ENCODE results near the gene RIBC1.
"Not testable (repeated sequence)": the region's sequence is repeated elsewhere in the genome, so short reads cannot be mapped to it uniquely, and the experiment has no call there.

RIBC1 gene

DNA sequence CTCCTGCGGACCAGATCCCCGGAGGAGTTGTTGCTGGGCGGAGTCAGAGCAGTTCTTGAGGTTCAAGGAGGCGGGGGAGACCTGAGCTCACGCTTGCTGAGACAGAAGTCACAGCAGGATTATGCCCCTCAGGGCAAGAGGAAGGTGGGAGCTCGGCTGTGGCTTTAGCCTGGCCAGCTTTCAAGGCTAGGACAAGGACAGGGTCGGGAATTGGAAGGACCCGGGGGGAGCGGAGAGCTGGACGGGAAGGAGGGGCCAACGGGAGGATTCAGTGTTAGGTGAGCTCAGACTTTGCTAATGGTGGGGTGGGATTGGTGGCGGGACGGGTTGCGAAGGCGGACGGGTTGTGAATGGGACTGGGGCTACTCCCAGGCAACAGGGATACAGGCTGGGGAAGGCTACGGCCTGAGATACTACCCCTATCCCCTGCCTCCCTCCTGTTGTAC is at the start of gene RIBC1:
Gene RIBC1, plus strand, starts transcription at position 13 of the 446 bp plus-strand sequence. CDS start 3,404 bp downstream, outside the sequence.
- no peak for DNase-seq (ENCODE audit: low read depth in 2 of 2)

GRCh38 chrX:53373307-53373706 is 49.4 kb upstream of the RIBC1 start:
- DNase-seq (ENCODE audit: low read depth in 2 of 2): no peak

GRCh38 chrX:53374222-53374820 is 48.4 kb upstream of the RIBC1 start:
- DNase-seq (ENCODE audit: low read depth in 2 of 2): no peak

DNA sequence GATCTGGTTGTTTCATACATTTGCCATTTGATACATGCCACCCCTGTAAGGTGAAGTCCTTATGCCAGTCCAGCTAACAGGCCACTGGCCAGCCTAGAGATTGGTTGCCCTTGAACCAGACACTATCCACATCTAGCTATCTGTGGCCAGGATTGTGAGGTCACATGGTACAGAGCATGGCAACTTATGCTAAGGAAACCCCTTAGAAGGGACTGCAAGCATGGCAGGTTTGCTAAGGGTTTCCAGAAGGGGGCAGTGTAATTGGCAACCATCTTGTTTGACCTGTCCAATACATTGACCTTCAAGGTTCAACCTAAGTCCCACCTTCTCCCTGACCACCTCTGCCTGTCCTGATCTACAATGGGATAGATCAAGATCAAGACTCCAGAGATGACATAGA is 47.8 kb upstream of the RIBC1 start:
- DNase-seq (ENCODE audit: low read depth in 2 of 2): no peak

GRCh38 chrX:53376888-53377287 is 45.8 kb upstream of the RIBC1 start:
- no peak for DNase-seq (ENCODE audit: low read depth in 2 of 2)

DNA sequence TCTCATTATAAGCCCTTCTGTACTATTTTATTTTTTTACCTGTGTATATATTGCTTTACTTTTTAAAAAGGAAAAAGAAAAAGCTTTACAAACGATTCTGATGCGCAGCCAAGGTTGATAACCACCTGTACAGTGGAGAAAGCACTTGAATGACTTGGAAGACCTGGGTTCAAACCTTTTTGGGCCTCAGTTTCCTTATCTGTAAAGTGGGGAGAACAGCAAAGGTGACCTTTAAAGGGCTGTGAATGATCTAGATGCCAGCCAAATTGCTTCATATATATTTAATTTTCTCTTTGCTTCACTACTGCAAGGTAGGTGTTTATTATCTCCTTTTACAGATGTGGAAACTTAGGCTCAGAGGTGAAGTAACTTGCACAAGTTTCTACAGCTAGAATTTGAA is 45.2 kb upstream of the RIBC1 start:
- DNase-seq (ENCODE audit: low read depth in 2 of 2): no peak

DNA sequence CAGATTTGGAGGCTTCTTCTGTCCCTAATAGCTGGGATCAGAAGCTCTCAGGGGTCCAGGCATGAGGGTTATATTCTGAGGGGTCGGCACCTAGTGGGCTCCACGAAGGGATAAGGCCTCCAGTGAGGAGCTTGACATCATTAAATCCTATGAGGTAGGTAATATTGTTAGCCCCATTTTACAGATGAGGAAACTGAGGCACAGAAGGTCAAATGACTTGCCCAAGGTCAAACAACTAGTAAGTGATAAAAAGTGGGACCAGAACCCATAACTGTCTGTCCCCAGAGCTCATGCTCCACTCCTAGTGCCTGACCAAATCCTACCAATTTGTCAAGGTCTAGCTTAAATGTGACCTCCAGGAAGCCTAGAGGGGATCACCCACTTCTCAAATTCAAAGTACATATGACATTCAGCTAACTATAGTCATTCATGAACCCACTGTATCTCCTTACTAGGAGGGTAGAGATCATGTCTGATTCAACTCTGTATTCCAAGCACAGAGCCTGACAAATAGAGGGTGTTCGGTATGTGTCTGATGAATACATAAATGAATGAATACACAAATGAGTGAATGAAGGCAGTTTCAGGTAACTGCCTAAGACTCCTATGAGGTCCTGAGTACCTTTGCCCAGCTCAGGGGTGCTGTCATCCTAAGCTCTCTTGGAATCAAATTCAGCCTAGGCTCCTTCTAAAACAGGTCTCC is 43.5 kb upstream of the RIBC1 start:
- DNase-seq (ENCODE audit: low read depth in 2 of 2): no peak

GRCh38 chrX:53379747-53380146 is 42.9 kb upstream of the RIBC1 start:
- DNase-seq (ENCODE audit: low read depth in 2 of 2): no peak

GRCh38 chrX:53383376-53384076 is 39.1 kb upstream of the RIBC1 start:
- DNase-seq (ENCODE audit: low read depth in 2 of 2): no peak

DNA sequence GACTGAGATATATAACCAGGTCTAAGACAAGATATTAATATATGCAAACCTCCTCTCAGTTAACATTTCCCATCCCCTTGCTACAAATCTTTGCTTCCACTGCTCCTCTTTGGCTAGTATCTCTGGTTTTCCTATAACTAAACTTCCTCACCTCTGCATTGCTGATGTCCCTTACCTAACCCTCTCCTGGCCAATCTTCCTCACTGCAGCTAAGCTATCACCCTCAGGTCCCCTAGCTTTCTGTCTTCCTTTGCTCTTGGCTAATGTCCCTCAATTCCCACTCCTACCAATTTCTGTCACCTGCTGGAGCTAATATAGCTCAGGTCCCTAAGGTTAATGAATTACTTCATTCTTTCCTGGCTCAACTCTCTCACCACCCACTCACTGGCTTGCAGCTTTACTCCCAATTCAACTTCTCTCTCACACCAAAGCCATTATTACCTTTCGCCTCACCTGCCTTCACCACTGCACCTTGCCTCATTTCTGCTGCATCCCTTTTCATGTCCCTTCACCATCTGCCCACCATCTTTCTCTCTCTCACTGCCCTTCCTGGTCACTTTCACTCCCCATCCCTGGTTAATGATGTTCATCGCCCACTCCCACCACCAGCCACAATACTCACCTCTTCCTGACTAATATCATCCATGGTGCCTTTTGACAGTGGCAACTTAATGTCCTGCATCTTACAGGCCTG is 26.9 kb upstream of the RIBC1 start:
- no peak for DNase-seq (ENCODE audit: low read depth in 2 of 2)

- DNase-seq (ENCODE audit: low read depth in 2 of 2): no peak
These were observed 24.5 kb upstream of the RIBC1 start for GRCh38 chrX:53398216-53398615.

- no peak for DNase-seq (ENCODE audit: low read depth in 2 of 2)
These were observed 19.1 kb upstream of the RIBC1 start for GRCh38 chrX:53403535-53403934.

GRCh38 chrX:53412446-53412845 is 10.2 kb upstream of the RIBC1 start:
- DNase-seq (ENCODE audit: low read depth in 2 of 2): no peak

DNA sequence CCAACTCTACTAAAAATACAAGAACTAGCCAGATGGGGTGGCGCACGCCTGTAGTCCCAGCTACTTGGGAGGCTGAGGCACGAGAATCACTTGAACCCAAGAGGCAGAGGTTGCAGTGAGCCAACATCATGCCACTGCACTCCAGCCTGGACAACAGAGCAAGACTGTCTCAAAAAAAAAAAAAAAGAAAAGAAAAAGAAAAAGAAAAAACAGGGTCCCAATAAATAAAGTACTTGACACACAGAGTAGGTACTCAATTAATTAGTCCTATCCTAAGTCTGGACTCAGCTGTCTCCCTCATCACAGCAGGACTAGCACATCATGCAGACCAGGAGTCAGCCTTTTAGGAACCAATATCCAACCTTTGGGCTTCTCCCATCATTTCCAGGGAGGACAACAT is 2.3 kb upstream of the RIBC1 start:
- not testable (repeated sequence) for DNase-seq (ENCODE audit: low read depth in 2 of 2)

GRCh38 chrX:53421125-53421524 is 1.5 kb upstream of the RIBC1 start:
- DNase-seq (ENCODE audit: low read depth in 2 of 2): no peak

- no peak for DNase-seq (ENCODE audit: low read depth in 2 of 2)
These were observed 944 bp upstream of the RIBC1 start for GRCh38 chrX:53421772-53422085.

DNA sequence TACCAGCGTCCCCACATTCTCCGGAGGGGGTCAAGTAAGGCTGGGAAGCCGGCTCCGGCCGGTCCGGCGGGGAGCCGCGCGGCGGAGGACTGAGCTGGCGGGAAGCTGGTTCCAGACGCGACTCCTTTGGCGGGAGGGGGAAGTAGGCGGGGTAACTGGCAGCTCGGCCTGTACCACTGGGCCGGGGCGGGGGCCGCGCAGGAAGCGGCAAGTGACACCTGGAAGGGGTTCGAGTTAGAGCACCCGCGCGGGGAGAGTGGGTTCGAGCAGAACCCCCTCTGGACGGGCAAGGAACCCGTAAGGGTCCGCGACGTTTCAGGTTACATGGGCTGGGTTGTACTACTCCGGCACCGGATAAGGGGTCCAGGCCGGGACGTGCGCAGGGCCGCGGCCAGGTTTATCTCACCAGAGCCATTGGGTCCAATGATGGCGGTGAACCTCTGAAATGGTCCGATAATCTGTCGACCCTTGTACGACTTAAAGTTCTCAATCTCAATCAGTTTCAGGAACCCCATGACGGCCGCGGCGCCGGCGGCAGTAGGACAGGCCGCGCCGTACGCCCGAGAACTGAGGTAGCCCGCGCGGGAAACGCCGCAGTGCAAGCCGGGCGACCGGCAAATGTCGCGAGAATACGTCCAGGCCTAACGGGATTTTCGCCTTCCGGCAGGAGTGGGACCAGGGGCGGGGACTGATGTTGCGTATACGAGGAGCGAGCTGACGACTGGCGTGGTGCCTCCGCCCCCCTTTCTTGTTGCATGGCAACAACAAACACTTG is 400 bp upstream of the RIBC1 start, which contains the start of gene SMC1A:
Gene SMC1A, minus strand, starts transcription at position 569 of the 775 bp plus-strand sequence. Its CDS starts 54 bp downstream, at position 515.
- DNase-seq (ENCODE audit: low read depth in 2 of 2): peak; percentile 84 to 92

DNA sequence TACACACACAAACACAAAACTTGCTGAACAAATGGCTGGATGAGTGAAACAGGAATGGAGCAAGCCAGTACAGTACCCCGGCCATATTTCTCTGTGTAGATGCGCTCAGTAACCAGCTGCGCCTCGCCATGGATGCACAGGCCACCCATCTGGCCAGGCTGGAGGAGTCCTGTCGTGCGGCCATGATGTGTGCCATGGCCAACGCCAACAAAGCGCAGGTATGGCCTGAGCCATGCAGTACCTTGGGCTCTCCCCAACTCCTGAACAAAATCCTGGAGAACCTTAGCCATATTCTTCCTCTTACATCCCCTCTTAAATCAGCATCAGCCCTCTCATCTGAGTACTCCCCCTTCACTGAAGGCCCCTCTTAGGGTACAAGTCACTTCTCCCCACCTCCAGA is 7.1 kb downstream of the RIBC1 start:
- no peak for DNase-seq (ENCODE audit: low read depth in 2 of 2)

- DNase-seq (ENCODE audit: low read depth in 2 of 2): no peak
These were observed 7.6 kb downstream of the RIBC1 start for GRCh38 chrX:53430231-53430630.

DNA sequence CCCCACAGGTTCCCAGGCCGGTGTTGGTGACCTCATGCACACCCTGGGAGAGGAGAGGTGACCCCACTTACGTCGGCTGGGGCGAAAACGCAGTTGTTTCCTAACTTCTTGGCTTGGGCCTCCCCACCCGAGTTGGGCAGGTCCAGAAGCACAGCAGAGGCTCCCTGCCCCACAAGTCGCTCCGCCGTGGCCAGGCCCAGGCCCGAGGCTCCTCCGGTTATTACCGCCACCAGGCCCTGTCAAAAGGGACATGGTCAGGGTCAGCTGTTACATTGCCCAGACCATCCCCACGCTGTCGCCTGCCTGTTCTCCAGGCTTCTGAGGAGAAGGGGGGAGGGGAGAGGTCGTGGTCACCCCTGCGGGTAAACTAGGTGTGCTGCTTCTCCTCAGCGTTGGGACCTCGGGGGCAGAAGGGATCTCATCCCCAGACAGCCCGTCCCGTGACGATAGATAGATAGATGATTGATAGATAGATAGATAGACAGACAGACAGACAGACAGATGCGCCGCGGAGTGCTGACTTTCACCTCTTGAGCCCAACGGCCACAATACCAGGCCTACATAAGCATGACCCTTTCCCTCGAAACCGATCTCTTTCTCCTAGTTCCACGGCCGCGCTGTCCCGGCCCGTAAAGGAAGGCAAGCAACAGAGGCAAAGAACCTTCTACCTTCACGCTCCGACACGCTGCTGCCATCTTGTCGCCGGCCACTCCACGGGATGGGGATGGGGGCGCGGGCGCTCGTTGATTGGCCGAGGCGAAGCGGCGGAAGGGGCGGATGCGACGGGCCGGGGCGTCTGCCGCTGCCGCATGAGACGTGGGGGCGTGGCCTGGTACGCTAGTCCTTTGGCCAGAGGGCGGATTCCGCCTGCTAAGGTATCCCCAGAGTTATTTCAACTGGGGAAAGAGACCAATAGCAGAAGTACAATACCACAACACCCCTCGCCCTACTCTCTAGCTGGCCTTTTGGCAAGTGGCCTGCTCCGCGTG is 11.3 kb downstream of the RIBC1 start, which contains the start of gene HSD17B10:
Gene HSD17B10, minus strand, starts transcription at position 720 of the 989 bp plus-strand sequence. Its CDS starts 25 bp downstream, at position 695.
- DNase-seq (ENCODE audit: low read depth in 2 of 2): peak; percentile 70 to 86
